Panc1 (cell line): ENCODE data around the gene SPA17. TPM values are rescaled to one million over a fixed set of nuclear protein-coding genes. Genes with fewer than 3 reads are reported as not detected.
A peak's percentile ranks its signal among the peaks of the same experiment; 100 is the strongest.

Experiments used
- ATAC-seq: fragments of 200-7000 bp; cut with Tn5 transposase; 2 replicates; pipeline ENCODE4 v1.9.1; 2020; ENCODE audit warnings: mild to moderate bottlenecking, moderate library complexity
- BruUV-seq: library from RNA; stranded (reverse); fragments of 400-500 nt; replicated peaks from 2 replicates; lab custom pipeline; 2021; lab: Mats Ljungman, UMichigan
- CTCF ChIA-PET: fragments of 300-600 bp; sonication (Branson Sonifier 250); formaldehyde crosslinking; loops from one replicate; lab custom pipeline; 2022; ENCODE audit warnings: antibody characterized with exemption; lab: Charles Lee
- POLR2A ChIA-PET: fragments of 300-600 bp; sonication (Branson Sonifier 250); formaldehyde crosslinking; loops from one replicate; lab custom pipeline; 2022; ENCODE audit warnings: antibody characterized with exemption; lab: Charles Lee
- DNase-seq: peaks from one replicate; pipeline ENCODE4 v3.0.0-alpha.2; 2010; ENCODE audit warnings: low read depth, low spot score
- H3K27ac ChIP-seq: 2 replicates; pipeline ENCODE4 v1.5.1; 2011; ENCODE audit warnings: mild to moderate bottlenecking, low read length, inconsistent platforms
- H3K27me3 ChIP-seq: fragments of 200-500 bp; sonication (Bioruptor generic); 2 replicates; pipeline ENCODE4 v1.6.0; 2014; ENCODE audit warnings: low read length, inconsistent platforms; ENCODE audit not compliant: control insufficient read depth, insufficient read depth
- H3K36me3 ChIP-seq: fragments of 200-500 bp; sonication (Bioruptor generic); 2 replicates; pipeline ENCODE4 v1.5.1; 2014; ENCODE audit warnings: inconsistent platforms, mild to moderate bottlenecking, low read length, moderate library complexity; ENCODE audit not compliant: control insufficient read depth, insufficient read depth
- H3K4me1 ChIP-seq: 2 replicates; pipeline ENCODE4 v1.5.1; 2011; ENCODE audit warnings: inconsistent platforms, mild to moderate bottlenecking, low read length, moderate library complexity; ENCODE audit not compliant: control insufficient read depth, insufficient read depth
- H3K4me3 ChIP-seq, 2 experiments: 2 replicates each; pipeline ENCODE4 v1.5.1; 2011 to 2012; ENCODE audit warnings: low read depth in 2 of 2, low read length in 2 of 2, mild to moderate bottlenecking in 2 of 2, inconsistent platforms in 1 of 2, moderate library complexity in 1 of 2
- H3K9me3 ChIP-seq: fragments of 200-500 bp; sonication (Bioruptor generic); 2 replicates; pipeline ENCODE4 v1.5.1; 2014; ENCODE audit warnings: low read depth, mild to moderate bottlenecking, inconsistent platforms, low read length, moderate library complexity; ENCODE audit not compliant: control insufficient read depth, insufficient read depth
- CTCF ChIP-seq: fragments of 450-650 bp; IDR thresholded peaks from 2 replicates; pipeline ENCODE4 v1.5.1; 2017; ENCODE audit warnings: mild to moderate bottlenecking
- POLR2AphosphoS5 ChIP-seq: IDR thresholded peaks from 2 replicates; pipeline ENCODE4 v1.6.1; 2012; ENCODE audit warnings: mild to moderate bottlenecking, low read depth, low read length, moderate library complexity
- REST ChIP-seq, 2 experiments: IDR thresholded peaks; 2 replicates each; pipeline ENCODE4 v1.6.1; 2011 to 2012; ENCODE audit warnings: low read depth in 2 of 2, control low read depth in 1 of 2, low read length in 1 of 2, mild to moderate bottlenecking in 1 of 2, moderate library complexity in 1 of 2; ENCODE audit not compliant: insufficient read depth in 1 of 2
- SIN3A ChIP-seq: IDR thresholded peaks from 2 replicates; pipeline ENCODE4 v1.6.1; 2012; ENCODE audit warnings: low read depth, mild to moderate bottlenecking, low read length, moderate library complexity, borderline replicate concordance; ENCODE audit not compliant: insufficient read depth
- TCF7L2 ChIP-seq: IDR thresholded peaks from 2 replicates; pipeline ENCODE4 v1.6.1; 2011; ENCODE audit warnings: mild to moderate bottlenecking, low read depth, low read length, inconsistent platforms
- in situ Hi-C: cut with HindIII; loops from 2 replicates; pipeline ENCODE4 v1.10.0; 2016; ENCODE audit warnings: low sequenced_read_pairs, low pct_unique_long_range_greater_than_20kb
- intact Hi-C: fragments of 100-400 bp; cut with micrococcal nuclease; formaldehyde crosslinking; loops from one replicate; pipeline ENCODE4 v1.10.0; 2022; ENCODE audit not compliant: unreplicated experiment
- total RNA-seq: library from RNA; stranded (reverse); gene quantifications from one replicate; pipeline ENCODE4 v1.2.1, GENCODE V29; 2021; ENCODE audit not compliant: unreplicated experiment

SPA17 gene
- total RNA-seq, 1 experiment from 2014 or later, result 10.1 TPM

- no peak for ATAC-seq
- in situ Hi-C loops, result no loop called here
- POLR2A ChIA-PET, result no interaction called here
Measured at GRCh38 chr11:124745270-124745834, 71.6 kb downstream of the SPA17 start.

More at GRCh38 chr11:124745270-124745834, 71.6 kb downstream of the SPA17 start:
- no peak for TF ChIP-seq CTCF
- no peak for TF ChIP-seq POLR2AphosphoS5
- TF ChIP-seq TCF7L2, result no peak
- TF ChIP-seq SIN3A, result no peak
- TF ChIP-seq REST (IDR thresholded peaks at IDR 0.05; ENCODE audit: insufficient read depth in 1 of 2, low read depth in 2 of 2, low read length in 1 of 2), result no peak
- H3K9me3 ChIP-seq, result no peaks in the 10 kb centered on the region
- no peak overlapping the region for H3K27ac ChIP-seq
- no TSS peak for BruUV-seq
- H3K4me1 ChIP-seq, result peaks cover 8% of the 10 kb centered on the region
- H3K27me3 ChIP-seq, result peaks cover 34% of the 10 kb centered on the region
- intact Hi-C loops, result loop anchor here (5.0 kb wide), 1 partner anchor 78 kb away; no protein-coding TSS in a partner anchor
- peak overlapping the region in 1 of 2 experiments; percentile 80; a peak in 1 of 4 replicates for H3K4me3 ChIP-seq
- CTCF ChIA-PET, result interaction anchor here (0.8 kb wide), 1 partner anchor 19 kb away, joined by 3 read pairs; no protein-coding TSS in a partner anchor
- DNase-seq, result no peak
- no peaks in the 10 kb centered on the region for H3K36me3 ChIP-seq
